HG03442 (cell line): ENCODE measurements around the gene NACA2.
"Not testable (repeated sequence)": the region's sequence is repeated elsewhere in the genome, so short reads cannot be mapped to it uniquely, and the experiment has no call there.

Experiments
- ATAC-seq: cut with Tn5 transposase; IDR thresholded peaks from one replicate; pipeline ENCODE4 v1.9.1; 2021; ENCODE audit warnings: mild to moderate bottlenecking, moderate library complexity; ENCODE audit not compliant: unreplicated experiment

NACA2 gene

GRCh38 chr17:61579347-61579746 is 11.7 kb downstream of the NACA2 start:
- ATAC-seq = no peak

GRCh38 chr17:61578645-61579044 is 12.4 kb downstream of the NACA2 start:
- ATAC-seq = no peak

- ATAC-seq = no peak
These were observed 15.0 kb downstream of the NACA2 start for GRCh38 chr17:61575983-61576382.

- ATAC-seq = no peak
These were observed 15.6 kb downstream of the NACA2 start for GRCh38 chr17:61575352-61575975.

GRCh38 chr17:61574542-61575351 is 16.3 kb downstream of the NACA2 start:
- ATAC-seq = no peak

- not testable (repeated sequence) for ATAC-seq
These were observed 18.5 kb downstream of the NACA2 start for GRCh38 chr17:61572547-61572946.

GRCh38 chr17:61571624-61572023 is 19.4 kb downstream of the NACA2 start:
- ATAC-seq = no peak

- ATAC-seq = no peak
These were observed 20.9 kb downstream of the NACA2 start for GRCh38 chr17:61570118-61570517.

GRCh38 chr17:61569525-61569924 is 21.5 kb downstream of the NACA2 start:
- not testable (repeated sequence) for ATAC-seq

GRCh38 chr17:61568219-61569072 is 22.6 kb downstream of the NACA2 start:
- no peak for ATAC-seq

GRCh38 chr17:61567045-61567802 is 23.8 kb downstream of the NACA2 start:
- ATAC-seq = no peak

- not testable (repeated sequence) for ATAC-seq
These were observed 24.6 kb downstream of the NACA2 start for GRCh38 chr17:61566448-61566847.

GRCh38 chr17:61565850-61566249 is 25.2 kb downstream of the NACA2 start:
- not testable (repeated sequence) for ATAC-seq

- no peak for ATAC-seq
These were observed 25.8 kb downstream of the NACA2 start for GRCh38 chr17:61565213-61565612.

GRCh38 chr17:61562287-61562686 is 28.7 kb downstream of the NACA2 start:
- no peak for ATAC-seq

GRCh38 chr17:61561354-61561753 is 29.7 kb downstream of the NACA2 start:
- no peak for ATAC-seq

GRCh38 chr17:61560071-61560470 is 30.9 kb downstream of the NACA2 start:
- no peak for ATAC-seq

GRCh38 chr17:61556224-61557188 is 34.5 kb downstream of the NACA2 start:
- no peak for ATAC-seq

GRCh38 chr17:61555127-61555566 is 35.9 kb downstream of the NACA2 start:
- no peak for ATAC-seq
